ENCODE measurements around the gene SLC66A3. TPM values are rescaled to one million over a fixed set of nuclear protein-coding genes. Genes with fewer than 3 reads are reported as not detected.

SLC66A3 gene
- total RNA-seq, 1 experiment from 2014 or later: 13.3 TPM

GRCh38 chr2:11179196-11179595, 23.9 kb downstream of the SLC66A3 start:
- Mint-ChIP-seq H3K9me3 (no peaks in the 10 kb centered on the region), H3K4me3 (no peak overlapping the region), H3K36me3 (ENCODE audit: insufficient read depth in 1 of 3, low read depth in 3 of 3) (peaks cover 0 to 4% (median 4%) of the 10 kb centered on the region in 3 experiments; a peak in 4 of 7 replicates), H3K27ac (no peak overlapping the region), H3K27me3 (ENCODE audit: low read depth) (no peaks in the 10 kb centered on the region), H3K4me1 (peaks cover 4% of the 10 kb centered on the region in 2 experiments; a peak in 2 of 4 replicates)
- Histone ChIP-seq H3K18ac (ENCODE audit: insufficient read length, low read depth, low read length) (no peak overlapping the region), H3K23ac (ENCODE audit: insufficient read length, low read depth, low read length) (no peak overlapping the region), H3K79me1 (ENCODE audit: insufficient read depth, low read depth, low read length, poor library complexity, severe bottlenecking) (no peaks in the 10 kb centered on the region), H3K23me2 (ENCODE audit: insufficient read length, low read depth, low read length, poor library complexity, severe bottlenecking) (no peaks in the 10 kb centered on the region), H4K8ac (replicated peaks; ENCODE audit: insufficient read length, low read depth, low read length) (no peak overlapping the region), H2AFZ (ENCODE audit: low read length) (no peak overlapping the region), H3K79me2 (ENCODE audit: insufficient read depth, low read length) (no peaks in the 10 kb centered on the region), H3T11ph (ENCODE audit: low read length) (no peak overlapping the region), H3K27me3 (ENCODE audit: insufficient read depth, low read length) (no peaks in the 10 kb centered on the region), H3K27ac (ENCODE audit: insufficient read length, low read depth, low read length) (no peak overlapping the region), H4K91ac (ENCODE audit: insufficient read length, low read depth, low read length) (no peak overlapping the region), H2BK20ac (ENCODE audit: low read depth, low read length, poor library complexity, severe bottlenecking) (no peak overlapping the region), H3K4ac (ENCODE audit: low read depth, low read length) (no peak overlapping the region), H2BK120ac (ENCODE audit: low read depth, low read length, poor library complexity, severe bottlenecking) (no peak overlapping the region), H2AK5ac (ENCODE audit: insufficient read length, low read length) (no peak overlapping the region), H3K9ac (ENCODE audit: extremely low read depth, insufficient read length, low read length) (no peak overlapping the region), H3K56ac (ENCODE audit: insufficient read length, low read depth, low read length) (no peak overlapping the region), H4K20me1 (ENCODE audit: control insufficient read depth, insufficient read depth, insufficient read length) (no peaks in the 10 kb centered on the region), H3K14ac (ENCODE audit: insufficient read depth, low read length) (no peak overlapping the region), H2BK12ac (ENCODE audit: insufficient read length, low read depth, low read length) (no peak overlapping the region), H3K4me2 (ENCODE audit: insufficient read depth, insufficient read length, low read length) (no peak overlapping the region), H3K4me1 (ENCODE audit: insufficient read depth, low read length) (no peaks in the 10 kb centered on the region), H2BK5ac (ENCODE audit: insufficient read length, low read length) (no peak overlapping the region), H4K5ac (ENCODE audit: insufficient read length, low read depth, low read length) (no peak overlapping the region), H2BK15ac (ENCODE audit: low read depth, low read length) (no peak overlapping the region), H3K9me3 (ENCODE audit: control insufficient read depth, low read depth, low read length) (no peaks in the 10 kb centered on the region)
- no peak for DNase-seq
- no peak for TF ChIP-seq CTCF (conservative IDR thresholded peaks at IDR 0.05)
- no CpG with 5 or more reads among the region's 4 CpGs for WGBS (ENCODE audit: extremely low coverage, insufficient read length, low lambda C conversion rate)
